Hematopoietic multipotent progenitor cell treated with erythropoietin and hydrocortisone succinate and interleukin-3 and kit ligand, for 8 days (in vitro differentiated cells): ENCODE results near the gene KANK3.
"Not testable (repeated sequence)": the region's sequence is repeated elsewhere in the genome, so short reads cannot be mapped to it uniquely, and the experiment has no call there.

ENCODE experiments used
- DNase-seq: peaks from one replicate; pipeline ENCODE4 v3.0.0-alpha.2; 2015

KANK3 gene

GRCh38 chr19:8342684-8343482, at the start of gene KANK3:
Gene KANK3 (minus strand): TSS chr19:8343262. CDS start chr19:8337828, 5,434 bp downstream.
- DNase-seq, result peak; percentile 97

- DNase-seq, result no peak
Observed at GRCh38 chr19:8392017-8392591, 49.0 kb upstream of the KANK3 start.

DNA sequence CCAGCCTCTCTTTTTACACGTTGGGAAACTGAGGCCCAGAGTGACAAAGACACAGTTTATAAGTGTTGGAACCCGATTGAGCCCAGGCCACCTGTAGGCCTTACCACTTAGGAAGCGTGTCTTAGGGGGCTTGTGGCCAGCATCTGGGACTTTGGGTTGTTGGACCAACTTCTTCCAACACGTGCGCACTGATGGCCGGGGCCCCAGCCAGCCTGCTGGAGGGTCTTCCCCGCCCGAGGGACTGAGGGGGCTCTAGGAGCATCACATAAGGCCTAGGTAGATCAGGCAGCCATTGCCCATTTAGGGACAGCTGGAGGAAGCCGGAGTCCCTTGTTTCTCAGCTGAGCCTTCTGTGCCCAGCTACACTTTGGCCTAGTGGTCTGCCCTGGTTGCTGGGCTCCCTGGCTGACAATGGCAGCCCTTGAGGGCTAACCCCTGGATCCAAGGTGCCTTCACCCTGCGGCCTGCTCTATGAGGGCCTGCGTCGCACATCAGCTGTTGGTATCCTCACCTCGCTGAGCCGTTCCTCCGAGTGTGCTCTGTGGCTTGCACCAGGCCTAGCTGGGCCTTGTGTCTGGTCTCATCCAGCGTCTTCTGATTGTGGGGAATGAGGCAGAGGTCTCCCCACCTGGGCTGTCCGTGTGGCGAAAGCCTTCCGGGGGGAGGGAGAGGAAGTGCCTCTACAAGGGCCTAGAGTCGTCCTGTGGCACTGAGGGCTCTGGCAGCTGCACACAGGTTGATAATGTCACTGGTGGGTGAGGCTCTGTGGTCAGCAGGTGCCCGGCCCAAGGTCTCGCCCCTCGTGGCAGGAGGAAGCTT, 48.3 kb upstream of the KANK3 start:
- DNase-seq, result no peak

GRCh38 chr19:8390617-8390981, 47.5 kb upstream of the KANK3 start:
- DNase-seq, result peak; percentile 90

GRCh38 chr19:8389891-8390616, 47.0 kb upstream of the KANK3 start, which contains the start of gene RAB11B:
Gene RAB11B (plus strand): TSS chr19:8390360. CDS start chr19:8390417, 57 bp downstream.
- DNase-seq, result peak; percentile 100

DNA sequence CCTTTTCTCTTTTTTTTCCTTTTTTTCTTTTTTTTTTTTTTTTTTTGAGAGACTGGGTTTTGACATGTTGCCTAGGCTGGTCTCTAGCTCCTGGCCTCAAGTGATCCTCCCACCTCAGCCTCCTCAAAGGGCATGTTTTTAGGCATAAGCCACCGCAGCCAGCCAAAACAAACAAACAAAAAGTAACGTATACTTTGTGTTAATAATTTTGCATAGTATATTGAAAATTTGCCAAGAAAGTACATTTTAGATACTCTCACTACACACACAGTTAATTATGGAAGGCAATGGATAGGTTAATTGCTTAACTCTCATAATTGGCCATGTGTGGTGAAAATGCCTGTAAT, 45.5 kb upstream of the KANK3 start:
- no peak for DNase-seq

DNA sequence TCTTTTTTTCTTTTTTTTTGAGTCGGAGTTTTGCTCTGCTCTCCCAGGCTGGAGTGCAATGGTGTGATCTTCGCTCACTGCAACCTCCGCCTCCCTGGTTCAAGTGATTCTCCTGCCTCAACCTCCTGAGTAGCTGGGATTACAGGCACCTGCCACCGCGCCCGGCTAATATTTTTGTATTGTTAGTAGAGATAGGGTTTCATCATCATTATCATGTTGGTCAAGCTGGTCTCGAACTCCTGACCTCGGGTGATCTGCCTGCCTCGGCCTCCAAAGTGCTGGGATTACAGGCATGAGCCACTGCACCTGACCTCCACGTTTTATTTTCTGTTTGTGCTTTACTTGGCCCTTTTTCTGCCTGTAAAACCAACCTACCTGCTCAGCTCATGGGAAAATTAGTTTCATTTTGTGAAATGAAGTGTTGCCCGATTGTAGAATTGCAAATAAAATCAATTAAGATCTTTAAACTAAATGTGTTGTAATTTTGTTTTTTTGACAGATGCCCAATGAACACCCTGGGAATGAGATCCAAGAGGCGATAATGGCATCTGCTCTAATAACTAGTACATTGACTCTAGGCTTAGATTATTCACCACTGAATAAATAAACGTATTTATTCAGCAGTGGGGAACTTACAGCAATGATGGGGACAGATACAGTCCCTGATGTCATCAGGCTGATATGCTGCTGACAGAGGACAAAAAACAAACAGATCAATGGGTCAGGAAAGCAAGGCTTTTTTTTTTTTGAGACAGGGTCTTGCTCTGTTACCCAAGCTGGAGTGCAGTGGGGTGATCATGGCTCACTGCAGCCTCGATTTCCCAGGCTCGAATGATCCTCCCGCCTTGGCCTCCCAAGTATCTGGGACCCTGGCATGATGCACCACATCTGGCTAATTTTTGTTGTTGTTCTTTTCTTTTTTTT, 44.9 kb upstream of the KANK3 start:
- DNase-seq, result peak; percentile 27

DNA sequence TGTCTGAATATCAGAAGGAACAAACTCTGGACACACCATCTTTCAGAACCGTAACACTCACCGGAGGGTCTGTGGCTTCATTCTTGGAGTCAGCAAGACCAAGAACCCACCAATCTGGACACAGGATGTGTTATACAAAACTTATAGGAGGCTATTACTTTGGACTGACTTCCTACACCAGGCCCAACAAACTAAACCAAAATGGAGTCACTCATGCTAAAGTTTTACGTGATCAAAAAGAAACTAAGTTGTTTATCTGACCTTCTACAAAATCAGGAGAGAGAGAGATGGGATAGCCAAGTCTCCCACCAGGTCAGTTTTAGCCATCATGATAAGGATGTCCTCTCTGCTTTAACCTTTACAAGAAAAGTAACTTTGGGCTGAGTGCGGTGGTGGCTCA, 43.9 kb upstream of the KANK3 start:
- no peak for DNase-seq

DNA sequence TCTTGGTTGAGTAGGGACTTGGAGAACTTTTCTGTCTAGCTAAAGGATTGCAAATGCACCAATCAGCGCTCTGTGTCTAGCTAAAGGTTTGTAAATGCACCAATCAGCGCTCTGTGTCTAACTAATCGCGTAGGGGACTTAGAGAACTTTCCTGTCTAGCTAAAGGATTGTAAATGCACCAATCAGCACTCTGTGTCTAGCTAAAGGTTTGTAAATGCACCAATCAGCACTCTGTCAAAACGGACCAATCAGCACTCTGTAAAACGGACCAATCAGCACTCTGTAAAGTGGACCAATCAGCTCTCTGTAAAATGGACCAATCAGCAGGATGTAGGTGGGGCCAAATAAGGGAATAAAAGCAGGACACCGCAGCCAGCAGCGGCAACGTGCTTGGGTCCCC, 43.4 kb upstream of the KANK3 start:
- not testable (repeated sequence) for DNase-seq

DNA sequence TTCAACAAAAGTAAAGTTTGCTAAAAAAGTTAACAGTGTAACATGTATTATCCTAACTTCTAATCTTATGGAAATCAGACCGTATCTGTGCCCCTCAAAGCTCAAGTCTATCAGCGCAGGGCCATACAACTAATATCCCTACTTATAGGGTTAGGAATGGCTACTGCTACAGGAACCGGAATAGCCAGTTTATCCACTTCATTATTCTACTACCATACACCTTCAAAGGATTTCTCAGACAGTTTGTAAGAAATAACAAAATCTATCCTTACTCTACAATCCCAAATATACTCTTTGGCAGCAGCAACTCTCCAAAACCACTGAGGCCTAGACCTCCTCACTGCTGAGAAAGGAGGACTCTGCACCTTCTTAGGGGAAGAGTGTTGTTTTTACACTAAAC, 42.5 kb upstream of the KANK3 start:
- DNase-seq, result not testable (repeated sequence)

- DNase-seq, result not testable (repeated sequence)
Observed at GRCh38 chr19:8385103-8385502, 42.0 kb upstream of the KANK3 start.

GRCh38 chr19:8384569-8384968, 41.5 kb upstream of the KANK3 start:
- not testable (repeated sequence) for DNase-seq

GRCh38 chr19:8379156-8379891, 36.3 kb upstream of the KANK3 start:
- DNase-seq, result not testable (repeated sequence)

- no peak for DNase-seq
Observed at GRCh38 chr19:8377598-8377997, 34.5 kb upstream of the KANK3 start.

- DNase-seq, result not testable (repeated sequence)
Observed at GRCh38 chr19:8376373-8376974, 33.4 kb upstream of the KANK3 start.

- not testable (repeated sequence) for DNase-seq
Observed at GRCh38 chr19:8375766-8376165, 32.7 kb upstream of the KANK3 start.

- peak; percentile 89 for DNase-seq
Observed at GRCh38 chr19:8373867-8374813, 31.1 kb upstream of the KANK3 start.

GRCh38 chr19:8371011-8371804, 28.1 kb upstream of the KANK3 start:
- DNase-seq, result peak; percentile 91
